NB4 (cell line): ENCODE results near the gene IRF2BP2.

Source experiments
- CTCF ChIP-seq: IDR thresholded peaks from one replicate; pipeline ENCODE4 v1.5.1; 2012; ENCODE audit warnings: low read depth, low read length
- MAX ChIP-seq: IDR thresholded peaks from 2 replicates; pipeline ENCODE4 v1.6.1; 2011; ENCODE audit warnings: low read depth, low read length
- MYC ChIP-seq: IDR thresholded peaks from 2 replicates; pipeline ENCODE4 v1.6.1; 2011; ENCODE audit warnings: low read depth, low read length
- POLR2A ChIP-seq: IDR thresholded peaks from 2 replicates; pipeline ENCODE4 v1.6.1; 2011; ENCODE audit warnings: mild to moderate bottlenecking; ENCODE audit not compliant: insufficient read length; ENCODE audit errors: extremely low read depth

- TF ChIP-seq CTCF (no peak), MAX (no peak), MYC (no peak), POLR2A (no peak)
Observed at GRCh38 chr1:234643111-234643849, 33.3 kb upstream of the IRF2BP2 start.
